Calu3 (cell line): Measurements from ENCODE around the gene PKN2. TPM values are rescaled to one million over a fixed set of nuclear protein-coding genes. Genes with fewer than 3 reads are reported as not detected.
A peak's percentile ranks its signal among the peaks of the same experiment; 100 is the strongest.

ENCODE experiments used
- BruUV-seq: library from RNA; stranded (reverse); fragments of 400-500 nt; replicated peaks from 2 replicates; lab custom pipeline; 2021; lab: Mats Ljungman, UMichigan
- CTCF ChIA-PET: fragments of 300-600 bp; sonication (Branson Sonifier 250); formaldehyde crosslinking; loops from one replicate; lab custom pipeline; 2022; ENCODE audit warnings: antibody characterized with exemption; lab: Charles Lee
- DNase-seq: peaks from one replicate; pipeline ENCODE4 v3.0.0; 2022
- H3K27ac Mint-ChIP-seq: one replicate; pipeline ENCODE4 v1.8.0; 2022; ENCODE audit warnings: mixed read lengths; ENCODE audit not compliant: unreplicated experiment
- H3K27me3 Mint-ChIP-seq: one replicate; pipeline ENCODE4 v1.8.0; 2022; ENCODE audit warnings: mixed read lengths; ENCODE audit not compliant: unreplicated experiment
- H3K36me3 Mint-ChIP-seq: one replicate; pipeline ENCODE4 v1.8.0; 2022; ENCODE audit warnings: mild to moderate bottlenecking, moderate library complexity, mixed read lengths; ENCODE audit not compliant: insufficient read depth, unreplicated experiment
- H3K4me1 Mint-ChIP-seq: one replicate; pipeline ENCODE4 v1.8.0; 2022; ENCODE audit warnings: mild to moderate bottlenecking, low read depth, mixed read lengths; ENCODE audit not compliant: unreplicated experiment
- H3K4me3 Mint-ChIP-seq: one replicate; pipeline ENCODE4 v1.8.0; 2022; ENCODE audit warnings: mild to moderate bottlenecking, low read depth, moderate library complexity, mixed read lengths; ENCODE audit not compliant: unreplicated experiment
- H3K9me3 Mint-ChIP-seq: one replicate; pipeline ENCODE4 v1.8.0; 2022; ENCODE audit warnings: low read depth, mixed read lengths; ENCODE audit not compliant: unreplicated experiment
- CTCF ChIP-seq: fragments of 200-600 bp; IDR thresholded peaks from one replicate; pipeline ENCODE4 v1.8.0; 2022; ENCODE audit warnings: antibody characterized with exemption; ENCODE audit not compliant: unreplicated experiment
- intact Hi-C: fragments of 100-400 bp; cut with micrococcal nuclease; formaldehyde crosslinking; loops from one replicate; pipeline ENCODE4 v1.10.0; 2022; ENCODE audit not compliant: unreplicated experiment
- total RNA-seq: library from RNA; stranded (reverse); gene quantifications from 2 replicates; pipeline ENCODE4 v1.2.3, GENCODE V29; 2022

The PKN2 gene
- total RNA-seq, 1 experiment from 2014 or later = 82.8 TPM

GRCh38 chr1:88774151-88774556 lies 90.1 kb downstream of the PKN2 start:
- DNase-seq = peak; percentile 95
- peak overlapping the region; percentile 97 for H3K27ac Mint-ChIP-seq
- peaks cover 39% of the 10 kb centered on the region for H3K36me3 Mint-ChIP-seq
- H3K4me1 Mint-ChIP-seq = peaks cover 57% of the 10 kb centered on the region
- H3K27me3 Mint-ChIP-seq = no peaks in the 10 kb centered on the region
- H3K9me3 Mint-ChIP-seq = no peaks in the 10 kb centered on the region
- no TSS peak for BruUV-seq
- intact Hi-C loops = no loop called here
- peak overlapping the region; percentile 41 for H3K4me3 Mint-ChIP-seq
- TF ChIP-seq CTCF = no peak
- CTCF ChIA-PET = interaction anchor here (1.3 to 1.9 kb wide), 2 partner anchors 10 to 11 kb away, joined by 4 to 10 read pairs; no protein-coding TSS in a partner anchor

GRCh38 chr1:88777604-88778149 lies 93.6 kb downstream of the PKN2 start:
- intact Hi-C loops = no loop called here
- no peak for TF ChIP-seq CTCF
- CTCF ChIA-PET = no interaction called here
- Mint-ChIP-seq H3K36me3 (peaks cover 39% of the 10 kb centered on the region), H3K9me3 (no peaks in the 10 kb centered on the region), H3K4me3 (no peak overlapping the region), H3K4me1 (peaks cover 57% of the 10 kb centered on the region), H3K27ac (peak overlapping the region; percentile 84), H3K27me3 (no peaks in the 10 kb centered on the region)
- no TSS peak for BruUV-seq
- no peak for DNase-seq

GRCh38 chr1:88779880-88780279 lies 95.8 kb downstream of the PKN2 start:
- CTCF ChIA-PET = no interaction called here
- no TSS peak for BruUV-seq
- intact Hi-C loops = no loop called here
- Mint-ChIP-seq H3K9me3 (no peaks in the 10 kb centered on the region), H3K27me3 (no peaks in the 10 kb centered on the region), H3K27ac (no peak overlapping the region), H3K36me3 (peaks cover 34% of the 10 kb centered on the region), H3K4me3 (no peak overlapping the region), H3K4me1 (peaks cover 37% of the 10 kb centered on the region)
- DNase-seq = no peak
- no peak for TF ChIP-seq CTCF

- no peaks in the 10 kb centered on the region for H3K9me3 Mint-ChIP-seq
- H3K4me3 Mint-ChIP-seq = no peak overlapping the region
- no peak for TF ChIP-seq CTCF
- CTCF ChIA-PET = no interaction called here
- peak overlapping the region; percentile 48 for H3K27ac Mint-ChIP-seq
- no peak for DNase-seq
- peaks cover 31% of the 10 kb centered on the region for H3K4me1 Mint-ChIP-seq
- H3K27me3 Mint-ChIP-seq = no peaks in the 10 kb centered on the region
- H3K36me3 Mint-ChIP-seq = peaks cover 34% of the 10 kb centered on the region
- BruUV-seq = no TSS peak
- intact Hi-C loops = no loop called here
These were observed 96.4 kb downstream of the PKN2 start for GRCh38 chr1:88780485-88780884.
